Tongue (tissue), 2 donors: ENCODE measurements around the gene LITAF. TPM values are rescaled to one million over a fixed set of nuclear protein-coding genes. Genes with fewer than 3 reads are reported as not detected.
"Not testable (repeated sequence)": the region's sequence is repeated elsewhere in the genome, so short reads cannot be mapped to it uniquely, and the experiment has no call there.

Source experiments
- DNase-seq: peaks from one replicate; pipeline ENCODE4 v3.0.0-alpha.2; 2015
- total RNA-seq: library from RNA; depleted of rRNA; stranded (reverse); fragments of >200 nt; gene quantifications from one replicate; pipeline ENCODE4 v1.2.3, GENCODE V29; 2014

Gene LITAF
- total RNA-seq, 1 donor from 2014 or later, result 38.9 TPM

GRCh38 chr16:11620243-11621003, 33.7 kb upstream of the LITAF start:
- DNase-seq, result no peak

- no peak for DNase-seq
Observed at GRCh38 chr16:11619327-11619851, 32.7 kb upstream of the LITAF start.

DNA sequence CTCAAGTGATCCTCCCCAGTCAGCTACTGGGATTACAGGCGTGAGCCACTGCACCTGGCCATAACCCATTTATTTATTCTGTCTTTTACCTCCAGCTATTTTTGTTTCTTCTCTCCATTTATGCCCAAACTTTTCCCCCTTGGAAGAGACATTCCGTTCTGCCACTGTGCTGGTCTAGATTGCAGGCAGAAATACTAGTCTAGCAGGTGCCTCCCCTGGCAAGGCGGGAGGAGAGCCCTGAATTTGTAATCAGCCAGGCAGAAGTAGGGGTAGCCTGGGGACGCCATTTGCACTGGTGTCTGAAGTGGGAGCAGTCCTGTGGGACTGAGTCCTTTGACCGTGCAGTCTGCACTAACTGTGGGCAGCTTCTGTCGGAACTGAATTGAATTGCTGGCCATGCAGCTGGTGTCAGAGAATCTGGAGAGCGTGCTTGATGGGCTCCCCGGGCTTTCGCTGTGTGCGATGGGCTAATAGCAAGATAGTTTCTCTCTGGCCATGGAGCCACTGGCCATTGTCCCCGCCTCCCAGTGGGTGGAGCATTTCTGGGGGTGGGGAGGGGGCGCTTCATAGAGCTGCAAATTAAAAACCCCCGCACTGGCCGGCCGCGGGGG, 31.5 kb upstream of the LITAF start:
- no peak for DNase-seq

GRCh38 chr16:11615748-11616447, 29.2 kb upstream of the LITAF start:
- DNase-seq, result no peak

GRCh38 chr16:11614587-11615175, 28.0 kb upstream of the LITAF start:
- no peak for DNase-seq

DNA sequence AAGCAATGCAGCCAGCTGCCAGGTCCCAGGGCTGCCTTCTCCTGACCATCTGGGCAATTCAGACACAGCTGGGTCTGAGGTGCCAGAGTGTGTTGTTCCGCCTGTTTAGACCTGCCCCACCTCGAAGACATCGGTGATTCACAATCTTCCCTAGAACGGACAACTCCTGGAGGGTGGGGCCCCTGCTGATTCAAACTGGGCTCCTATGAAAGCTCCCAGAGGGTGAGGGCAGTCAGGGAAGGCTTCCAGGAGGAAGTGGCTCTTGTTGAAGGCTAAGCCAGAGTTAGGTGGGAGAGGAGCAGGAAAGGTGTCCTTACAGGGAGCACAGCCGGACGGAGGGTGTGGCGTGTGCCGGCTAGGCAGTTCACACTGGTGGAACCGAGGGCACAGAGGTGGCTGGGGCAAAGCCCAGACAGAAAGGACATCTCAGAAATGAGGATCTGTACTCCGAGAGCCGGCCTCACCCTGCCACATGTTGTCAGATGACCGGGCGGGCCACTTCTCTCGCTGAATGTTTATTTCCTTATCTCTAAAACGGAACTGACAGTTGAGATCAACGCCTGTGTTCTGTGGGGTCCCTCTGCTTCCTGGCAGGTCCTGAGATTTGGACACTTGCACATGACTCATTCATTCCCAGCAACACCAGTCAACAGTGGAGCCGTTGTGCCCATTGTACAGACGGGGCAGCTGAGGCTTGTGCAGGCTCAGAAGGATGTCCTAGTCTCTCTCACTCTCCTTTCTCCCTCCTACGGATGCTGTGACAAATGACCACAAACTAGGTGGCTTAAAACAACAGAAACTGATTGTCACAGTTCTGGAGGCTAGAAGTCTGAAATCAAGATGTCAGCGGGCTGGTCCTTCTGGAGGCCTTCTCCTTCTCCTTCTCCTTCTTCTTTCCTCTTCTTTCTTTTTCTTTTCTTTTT, 26.9 kb upstream of the LITAF start:
- DNase-seq, result no peak

GRCh38 chr16:11612665-11613025, 25.9 kb upstream of the LITAF start:
- DNase-seq, result no peak

DNA sequence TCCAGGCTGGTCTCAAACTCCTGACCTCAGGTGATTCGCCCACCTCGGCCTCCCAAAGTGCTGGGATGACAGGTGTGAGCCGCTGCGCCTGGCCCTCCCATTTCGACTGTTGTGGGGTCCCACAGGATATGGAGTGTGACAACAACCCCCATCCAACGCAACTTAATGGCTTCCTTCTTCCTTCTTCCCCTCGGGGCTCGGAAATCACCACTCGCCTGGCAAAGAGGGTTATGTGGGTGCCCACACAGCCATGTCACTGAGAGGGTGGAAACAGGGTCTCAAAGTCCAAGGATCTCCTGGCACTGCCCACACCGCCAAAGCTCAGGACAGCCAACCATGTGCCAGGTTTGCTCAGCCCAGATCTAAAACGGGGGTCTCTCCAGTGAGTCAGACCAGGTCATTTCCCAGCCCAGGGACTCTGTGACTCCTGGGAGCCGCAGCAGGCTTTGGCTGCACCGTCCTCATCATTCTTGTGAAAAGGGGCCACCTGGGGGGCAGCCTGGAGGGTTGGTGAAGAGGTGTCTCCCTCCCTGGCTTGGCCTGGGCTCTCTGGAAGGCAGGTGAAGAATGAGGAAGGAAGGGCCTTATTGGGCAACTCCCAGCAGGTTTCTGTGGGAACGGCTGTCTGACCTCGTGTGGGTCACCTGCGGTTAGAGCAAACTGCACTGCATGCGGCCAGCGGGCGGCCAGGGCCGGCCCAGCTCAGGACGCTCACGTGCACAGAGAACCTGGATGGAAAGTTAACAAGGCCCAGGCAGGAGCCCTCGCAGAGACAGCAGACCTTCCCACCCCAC, 25.3 kb upstream of the LITAF start:
- no peak for DNase-seq

DNA sequence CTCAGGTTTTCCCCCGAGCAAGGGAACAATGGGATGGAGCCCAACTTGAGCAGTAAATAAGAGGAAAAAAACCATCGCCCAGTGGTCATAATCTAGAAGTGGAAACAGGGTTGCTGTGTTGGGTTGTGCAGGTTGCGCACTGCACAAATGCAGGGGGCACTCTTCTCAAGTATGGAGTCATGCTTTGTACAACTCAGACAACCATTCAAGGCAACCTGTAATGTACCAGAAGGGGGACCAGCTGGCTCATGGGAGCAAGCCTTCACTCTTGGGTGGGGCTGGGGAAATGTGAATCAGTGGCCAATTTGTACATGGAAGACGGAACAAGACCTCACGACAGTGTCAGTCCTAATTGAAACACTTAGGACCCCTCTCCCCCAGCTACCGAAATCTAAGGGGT, 23.9 kb upstream of the LITAF start:
- no peak for DNase-seq

DNA sequence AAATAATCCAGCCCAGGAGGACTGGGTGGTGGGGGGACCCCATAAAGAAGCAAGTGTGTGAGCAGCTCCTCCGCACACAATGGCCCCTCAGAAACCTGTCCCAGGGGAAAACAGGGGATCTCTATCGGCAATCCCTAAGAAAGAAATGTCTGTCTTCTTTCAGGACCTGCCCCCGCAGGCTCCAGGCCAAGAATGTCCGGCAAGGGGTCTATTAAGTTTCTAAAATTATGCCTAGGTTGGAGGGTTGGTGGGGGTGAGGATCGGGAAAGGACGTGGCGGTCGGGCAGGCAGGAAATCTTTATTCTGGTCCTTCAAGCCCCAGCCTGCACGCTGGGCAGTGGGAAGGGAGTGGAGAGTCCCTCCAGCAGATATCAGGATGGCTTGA, 23.4 kb upstream of the LITAF start:
- peak; percentile 48 for DNase-seq

DNA sequence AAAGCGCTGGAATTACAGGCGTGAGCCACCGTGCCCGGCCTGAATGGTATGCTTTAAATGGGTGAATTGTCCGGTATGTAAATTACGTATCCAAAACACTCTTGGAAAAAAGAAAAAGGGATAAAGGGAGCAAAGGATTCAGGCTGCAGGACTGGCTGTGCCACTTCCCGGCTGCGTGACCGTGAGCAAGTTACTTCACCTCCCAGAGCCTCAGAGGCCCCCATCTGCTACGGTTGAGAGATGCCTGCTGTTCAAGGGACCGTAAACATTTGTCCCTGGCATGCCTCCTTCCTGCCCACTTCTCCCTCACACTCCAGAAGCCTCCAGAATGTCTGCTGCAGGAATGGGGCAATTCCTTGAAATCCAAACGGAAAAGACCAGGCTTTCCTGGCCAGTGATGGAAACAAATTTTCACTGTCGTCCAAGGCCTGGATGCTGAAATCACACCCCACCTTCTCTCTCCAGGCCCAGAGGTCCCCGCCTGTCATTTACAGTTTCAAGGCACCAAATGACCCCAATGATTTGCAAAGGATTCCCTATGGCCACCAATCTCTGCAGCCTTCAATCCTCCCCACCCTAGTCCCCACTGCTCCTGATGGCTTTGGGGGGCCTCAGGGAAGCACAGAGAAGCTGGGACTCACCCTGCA, 22.9 kb upstream of the LITAF start:
- DNase-seq, result peak; percentile 63

DNA sequence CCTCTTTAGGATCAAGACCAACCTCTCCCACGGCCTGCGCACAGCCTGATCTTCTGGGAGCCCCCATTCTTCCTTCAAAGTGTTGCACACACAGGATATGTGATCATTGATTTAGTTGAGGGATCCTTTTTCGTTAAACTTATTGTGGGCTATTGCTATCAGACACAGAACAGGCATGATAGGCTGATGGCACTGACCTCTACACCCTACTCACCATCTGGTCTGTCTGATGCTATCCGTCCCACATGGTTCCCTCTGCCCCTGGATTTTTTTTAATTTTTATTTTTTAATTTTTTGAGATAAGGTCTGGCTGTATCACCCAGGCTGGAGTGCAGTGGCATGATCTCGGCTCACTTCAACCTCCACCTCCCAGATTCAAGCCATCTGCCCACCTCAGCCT, 19.2 kb upstream of the LITAF start:
- no peak for DNase-seq

GRCh38 chr16:11605564-11605886, 18.8 kb upstream of the LITAF start:
- no peak for DNase-seq

GRCh38 chr16:11604783-11605563, 18.3 kb upstream of the LITAF start:
- peak; percentile 80 for DNase-seq

- not testable (repeated sequence) for DNase-seq
Observed at GRCh38 chr16:11604296-11604695, 17.6 kb upstream of the LITAF start.

GRCh38 chr16:11603331-11603750, 16.6 kb upstream of the LITAF start:
- peak; percentile 89 for DNase-seq

DNA sequence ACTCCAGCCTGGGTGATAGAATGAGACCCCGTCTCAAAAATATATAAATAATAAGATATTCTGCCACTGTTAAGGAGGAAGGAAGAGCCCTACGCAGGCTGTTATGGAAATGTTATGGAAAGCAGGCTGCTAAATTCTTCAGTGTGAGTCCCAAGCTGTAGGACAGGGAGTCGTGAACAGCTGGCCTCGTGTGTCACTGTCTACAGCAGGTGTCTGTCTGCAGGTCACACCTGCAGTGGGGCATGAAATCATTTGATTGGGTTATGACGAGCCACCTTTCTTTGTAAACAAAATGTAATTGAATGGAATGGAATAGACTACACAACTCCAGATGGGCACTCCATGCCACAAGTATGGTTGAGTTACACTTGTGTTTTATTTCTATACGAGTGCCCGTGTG, 15.6 kb upstream of the LITAF start:
- no peak for DNase-seq

- DNase-seq, result no peak
Observed at GRCh38 chr16:11601911-11602310, 15.2 kb upstream of the LITAF start.

- DNase-seq, result no peak
Observed at GRCh38 chr16:11601425-11601824, 14.7 kb upstream of the LITAF start.

GRCh38 chr16:11599579-11599978, 12.9 kb upstream of the LITAF start:
- DNase-seq, result no peak
